AG20443 (cell line): ENCODE measurements around the gene TRAFD1.
A peak's percentile ranks its signal among the peaks of the same experiment; 100 is the strongest.

ENCODE experiments used
- DNase-seq: peaks from one replicate; pipeline ENCODE4 v3.0.0; 2012; ENCODE audit warnings: low spot score, mixed read lengths

The TRAFD1 gene

GRCh38 chr12:112160611-112161010 lies 35.3 kb downstream of the TRAFD1 start:
- no peak for DNase-seq

GRCh38 chr12:112161711-112162110 lies 36.4 kb downstream of the TRAFD1 start:
- DNase-seq, result no peak

- DNase-seq, result no peak
Measured at GRCh38 chr12:112162241-112162790, 37.0 kb downstream of the TRAFD1 start.

GRCh38 chr12:112163056-112163455 lies 37.7 kb downstream of the TRAFD1 start:
- DNase-seq, result no peak

GRCh38 chr12:112163471-112163991 lies 38.2 kb downstream of the TRAFD1 start:
- no peak for DNase-seq

GRCh38 chr12:112164011-112164660 lies 38.8 kb downstream of the TRAFD1 start:
- DNase-seq, result no peak

- no peak for DNase-seq
Measured at GRCh38 chr12:112165624-112166023, 40.3 kb downstream of the TRAFD1 start.

- DNase-seq, result no peak
Measured at GRCh38 chr12:112166051-112167015, 41.0 kb downstream of the TRAFD1 start.

GRCh38 chr12:112167031-112167461 lies 41.7 kb downstream of the TRAFD1 start:
- no peak for DNase-seq

GRCh38 chr12:112167718-112168525 lies 42.6 kb downstream of the TRAFD1 start:
- DNase-seq, result no peak

GRCh38 chr12:112168561-112168971 lies 43.2 kb downstream of the TRAFD1 start:
- DNase-seq, result no peak

- no peak for DNase-seq
Measured at GRCh38 chr12:112169161-112169872, 44.0 kb downstream of the TRAFD1 start.

- no peak for DNase-seq
Measured at GRCh38 chr12:112169966-112170365, 44.6 kb downstream of the TRAFD1 start.

- peak; percentile 58 for DNase-seq
Measured at GRCh38 chr12:112170376-112170775, 45.0 kb downstream of the TRAFD1 start.

- no peak for DNase-seq
Measured at GRCh38 chr12:112170971-112171596, 45.7 kb downstream of the TRAFD1 start.

- DNase-seq, result no peak
Measured at GRCh38 chr12:112172556-112173324, 47.4 kb downstream of the TRAFD1 start.

GRCh38 chr12:112175361-112176155 lies 50.2 kb downstream of the TRAFD1 start:
- DNase-seq, result no peak

GRCh38 chr12:112176321-112177010 lies 51.1 kb downstream of the TRAFD1 start:
- DNase-seq, result no peak
